ENCODE results near the gene CDC42EP4. TPM values are rescaled to one million over a fixed set of nuclear protein-coding genes. Genes with fewer than 3 reads are reported as not detected.

Gene CDC42EP4
- polyA plus RNA-seq, 3 donors: 40.0 to 57.3 (median 45.5) TPM

DNA sequence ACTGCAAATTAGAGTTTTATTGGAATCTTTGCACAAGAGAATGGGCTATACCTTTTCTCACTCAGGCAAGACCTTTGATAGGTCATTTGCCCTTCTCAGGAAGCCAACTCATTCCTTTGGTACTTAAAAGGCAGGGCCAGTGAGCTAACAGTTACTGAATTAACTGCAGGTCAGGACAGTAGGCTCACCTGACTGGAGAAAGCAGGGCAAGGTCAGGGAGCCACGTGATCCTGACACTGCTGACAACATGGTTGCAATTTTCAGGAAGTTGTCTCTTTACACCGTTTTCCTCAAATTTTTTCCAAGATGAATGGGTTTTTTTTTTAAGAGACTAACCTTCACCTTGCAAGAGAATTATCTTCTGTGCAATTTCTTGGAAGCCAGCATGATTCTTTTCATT is 71.2 kb downstream of the CDC42EP4 start:
- DNase-seq (ENCODE audit: extremely low read depth in 1 of 11, low read depth in 9 of 11, low spot score in 4 of 11): no peak

DNA sequence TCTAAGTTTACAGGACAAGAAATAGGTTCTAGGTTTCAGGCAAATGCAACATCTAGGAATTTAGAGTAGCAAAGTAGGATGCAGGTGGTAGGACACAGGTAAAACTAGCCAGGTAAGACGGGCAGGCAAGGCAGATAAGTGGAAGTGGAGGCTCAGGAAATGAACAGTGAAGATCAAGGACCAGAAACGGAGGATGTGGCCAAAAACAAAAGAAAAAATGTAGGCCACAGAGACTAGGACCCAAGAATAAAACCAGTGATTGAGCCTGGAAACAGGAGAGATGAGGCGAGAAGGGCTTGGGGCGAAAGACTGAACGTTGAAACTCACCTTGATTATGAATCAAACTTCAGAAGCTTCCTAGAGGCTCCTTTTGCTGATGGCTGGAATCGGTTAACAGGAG is 74.1 kb downstream of the CDC42EP4 start:
- no peak for DNase-seq (ENCODE audit: extremely low read depth in 1 of 11, low read depth in 9 of 11, low spot score in 4 of 11)

DNA sequence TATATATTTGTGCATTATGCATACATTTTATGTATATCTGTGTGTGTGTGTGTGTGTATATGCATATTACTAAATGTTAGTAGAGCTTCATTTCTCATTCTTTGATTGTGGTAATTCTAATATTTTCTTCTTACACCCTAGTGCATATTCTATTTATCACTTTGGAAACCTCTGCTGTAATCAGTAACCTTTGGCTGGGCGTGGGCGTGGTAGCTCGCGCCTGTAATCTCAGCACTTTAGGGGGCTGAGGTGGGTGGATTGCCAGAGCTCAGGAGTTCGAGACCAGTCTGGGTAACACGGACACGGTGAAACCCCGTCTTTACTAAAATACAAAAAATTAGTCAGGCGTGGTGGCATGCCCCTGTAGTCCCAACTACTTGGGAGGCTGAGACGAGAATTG is 77.1 kb downstream of the CDC42EP4 start:
- no peak for DNase-seq (ENCODE audit: extremely low read depth in 1 of 11, low read depth in 9 of 11, low spot score in 4 of 11)

Other genes with a start within 250 kb of the CDC42EP4 start
- 10 to 100 TPM; 26.5 to 28.6 (median 26.7) TPM for gene SLC39A11, start 219.3 kb downstream of the CDC42EP4 start, polyA plus RNA-seq (ENCODE audit: insufficient read length in 3 of 3)
- gene SSTR2, start 147.0 kb downstream of the CDC42EP4 start, polyA plus RNA-seq (ENCODE audit: insufficient read length in 3 of 3): 1 to 10 TPM; 2.3 to 2.4 (median 2.4) TPM
- gene COG1, start 118.9 kb downstream of the CDC42EP4 start, polyA plus RNA-seq (ENCODE audit: insufficient read length in 3 of 3): 10 to 100 TPM; 47.4 to 67.8 (median 49.3) TPM
- under 1 TPM in 1 of 3 donors, not detected in 2; 0.17 TPM for gene CPSF4L, start 50.1 kb downstream of the CDC42EP4 start, polyA plus RNA-seq (ENCODE audit: insufficient read length in 3 of 3)

All from renal cortex interstitium (tissue), 11 donors.